Amygdala (tissue), 56 donors: ENCODE measurements around the gene SGCD.

Experiments
- DNase-seq, 56 donors: peaks; one replicate each; lab custom pipeline; 2025; lab: John Stamatoyannopoulos, UW

SGCD gene

DNA sequence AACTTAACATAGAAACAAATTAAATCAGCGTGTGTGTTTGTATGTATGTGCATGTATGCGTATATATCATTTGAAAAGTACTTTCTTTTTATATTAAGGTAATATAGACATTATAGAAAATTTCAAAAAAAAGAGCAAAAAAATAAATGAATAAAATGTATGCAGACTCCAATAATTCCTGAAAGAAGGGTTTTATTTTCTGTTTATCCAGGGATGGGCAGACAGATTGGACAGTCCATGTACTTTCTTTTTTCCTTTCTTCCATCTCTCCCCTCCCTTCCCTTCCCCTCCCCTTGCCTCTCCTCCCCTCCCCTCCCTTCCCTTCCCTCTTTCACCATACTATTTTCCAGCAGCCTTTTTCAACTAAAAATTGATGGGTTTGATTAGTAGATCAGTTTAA lies 123.8 kb downstream of the SGCD start:
- DNase-seq, result no peak

DNA sequence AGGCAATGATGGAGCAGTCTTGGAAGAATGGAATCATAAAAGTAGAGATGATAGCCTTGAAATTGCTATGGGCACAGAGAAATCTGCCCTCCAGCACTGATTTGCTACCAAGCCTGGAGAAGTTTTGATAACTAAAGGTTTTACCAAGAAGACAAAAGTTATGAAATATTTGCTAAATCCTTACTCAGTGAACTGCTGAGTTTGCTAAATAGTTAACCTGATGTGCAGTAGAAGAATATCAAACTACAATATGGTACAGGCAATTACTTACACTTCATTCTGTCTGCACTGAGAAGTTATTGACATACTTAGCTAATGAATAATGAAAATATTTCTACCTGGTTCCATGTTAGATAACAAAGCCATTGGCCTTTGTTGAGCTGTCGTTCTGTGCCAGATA lies 124.5 kb downstream of the SGCD start:
- DNase-seq, result no peak

DNA sequence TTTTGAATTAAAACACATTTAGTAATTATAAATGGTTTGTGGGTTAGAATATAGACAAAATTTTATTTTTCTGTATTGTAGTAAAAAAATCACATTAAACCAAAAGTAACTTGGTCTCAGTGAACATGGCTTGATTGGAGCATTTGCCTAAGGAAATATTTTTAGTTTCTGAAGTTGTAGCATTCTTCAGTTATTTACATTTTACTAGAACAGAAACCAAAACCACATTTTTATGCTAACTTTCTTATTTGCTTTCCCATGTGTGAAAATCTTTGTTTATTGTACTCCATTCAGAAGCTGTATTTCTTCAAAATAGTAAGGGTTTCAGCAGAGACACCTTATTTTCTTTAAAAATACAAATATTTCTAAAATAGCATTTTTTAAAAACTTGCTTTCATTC lies 129.9 kb downstream of the SGCD start:
- no peak for DNase-seq

DNA sequence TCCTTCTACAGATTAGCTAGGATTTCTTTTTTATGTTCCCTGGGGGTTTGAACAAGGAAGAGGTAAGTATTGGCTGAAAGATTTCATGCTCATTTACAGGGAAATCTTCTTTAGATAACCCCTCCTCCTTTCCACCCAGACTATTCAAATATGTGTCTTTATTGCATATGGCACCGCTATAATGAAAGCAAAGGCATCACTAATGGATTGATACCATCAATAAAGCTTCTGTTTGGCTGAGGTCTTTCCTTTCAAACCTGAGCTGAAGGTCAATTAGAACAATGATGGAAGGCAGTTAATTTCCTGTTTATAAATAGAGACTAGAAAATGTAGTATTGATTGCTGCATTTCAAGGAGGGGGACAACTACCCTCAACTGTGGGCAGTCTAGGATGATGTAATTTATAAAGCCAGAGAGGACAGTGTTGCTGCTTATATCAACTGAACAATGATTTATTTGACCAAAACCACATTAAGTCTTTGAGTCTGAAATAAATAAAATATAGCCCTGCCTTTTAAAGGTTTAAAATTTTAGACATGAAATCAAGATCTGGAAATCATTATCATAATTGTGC lies 132.9 kb downstream of the SGCD start:
- no peak for DNase-seq

DNA sequence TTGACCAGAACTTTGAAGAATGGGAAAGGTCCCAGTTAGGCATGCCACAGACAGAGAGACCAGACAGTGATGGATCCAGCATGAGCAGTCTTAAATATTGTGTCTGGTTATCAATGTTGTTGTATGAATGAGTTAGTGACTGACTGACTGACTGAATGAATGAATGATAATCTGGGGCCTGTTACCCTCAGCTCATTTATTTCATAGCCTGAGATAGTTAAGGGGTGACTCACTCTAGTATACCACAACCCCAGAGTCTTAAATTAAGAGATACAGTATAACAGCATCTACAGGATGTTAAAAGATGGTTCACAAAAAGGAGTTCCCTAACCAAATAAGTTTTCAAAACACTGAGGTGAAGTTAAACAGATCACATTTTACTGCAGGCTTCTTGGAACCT lies 133.5 kb downstream of the SGCD start:
- no peak for DNase-seq

DNA sequence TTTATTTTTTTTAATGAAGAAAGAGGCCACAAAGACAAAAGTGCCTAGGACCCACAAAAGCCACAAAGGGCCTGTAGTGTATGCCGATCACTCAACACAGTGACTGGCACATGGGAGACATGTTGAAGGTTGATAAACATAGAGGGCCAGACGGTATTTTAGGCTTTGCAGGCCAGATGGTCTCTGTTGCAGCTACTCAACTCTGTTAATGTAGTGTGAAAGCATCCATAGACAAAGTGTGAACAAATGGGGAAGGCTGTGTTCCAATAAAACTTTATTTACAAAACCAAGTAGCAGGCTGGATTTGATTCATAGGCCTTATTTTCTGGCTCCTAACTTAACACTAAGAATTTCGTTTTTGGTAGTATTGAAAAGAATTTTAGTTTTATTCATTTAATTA lies 139.9 kb downstream of the SGCD start:
- no peak for DNase-seq

DNA sequence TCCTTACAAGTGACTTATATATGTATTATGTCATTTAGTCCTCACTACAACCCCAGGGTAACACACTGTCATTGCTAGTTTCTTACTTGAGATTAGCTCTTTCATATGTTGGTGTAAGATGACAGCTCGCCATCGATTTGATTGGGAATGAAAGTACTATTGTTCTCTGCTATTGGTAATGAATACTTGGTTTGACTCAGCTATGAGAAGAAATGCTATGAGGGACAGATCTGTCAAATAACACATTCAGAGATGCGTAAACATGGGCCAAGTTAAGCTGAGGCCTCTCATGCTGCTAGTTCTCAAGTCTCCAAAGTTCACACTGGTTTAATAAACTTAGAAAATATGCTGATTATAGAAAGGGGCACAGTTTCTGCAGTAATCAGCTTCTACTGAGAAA lies 142.7 kb downstream of the SGCD start:
- no peak for DNase-seq

DNA sequence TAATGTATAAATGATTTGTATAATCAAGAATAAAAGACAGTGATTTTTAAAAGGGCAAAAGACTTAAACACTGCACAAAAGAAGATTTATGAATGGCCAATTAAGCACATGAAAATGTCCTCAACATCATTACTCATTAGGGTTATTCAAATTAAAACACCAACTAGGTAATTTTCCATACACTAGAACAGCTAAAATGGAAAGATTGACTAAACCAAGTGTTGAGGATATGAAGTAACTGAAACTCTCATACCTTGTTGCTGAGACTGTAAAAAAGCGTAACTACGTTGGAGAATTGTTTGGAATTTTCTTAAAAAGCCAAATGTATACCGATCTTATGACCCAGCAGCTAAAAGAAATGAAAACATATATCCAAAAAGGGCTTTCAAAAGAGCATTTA lies 144.9 kb downstream of the SGCD start:
- DNase-seq, result no peak

DNA sequence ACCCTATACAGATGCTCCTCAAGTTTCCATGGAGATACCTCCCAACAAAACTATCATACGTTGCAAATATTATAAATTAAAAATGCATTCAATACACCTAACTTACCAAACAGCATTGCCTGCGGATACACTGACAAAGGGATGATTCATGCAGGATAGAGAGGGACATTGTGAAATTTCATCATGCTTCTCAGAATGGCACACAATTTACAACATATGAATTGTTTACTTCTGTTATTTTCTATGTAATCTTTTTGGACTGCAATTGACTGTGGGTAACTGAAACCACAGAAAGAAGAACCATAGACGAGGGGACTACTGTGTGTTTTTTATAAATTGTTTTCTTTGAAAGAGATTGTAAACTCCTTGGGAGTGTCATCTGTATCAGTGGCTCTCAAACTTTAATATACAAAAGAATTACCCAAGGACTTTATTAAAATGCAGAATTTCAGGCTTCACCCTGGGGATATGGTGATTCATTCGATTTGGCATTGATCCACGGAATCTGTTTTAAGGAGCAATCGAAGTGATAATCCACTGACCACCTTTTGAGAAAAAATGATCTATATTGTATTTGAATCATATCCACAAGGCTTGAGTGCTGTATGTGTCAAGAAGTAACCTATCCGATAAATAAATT lies 146.4 kb downstream of the SGCD start:
- DNase-seq, result no peak

DNA sequence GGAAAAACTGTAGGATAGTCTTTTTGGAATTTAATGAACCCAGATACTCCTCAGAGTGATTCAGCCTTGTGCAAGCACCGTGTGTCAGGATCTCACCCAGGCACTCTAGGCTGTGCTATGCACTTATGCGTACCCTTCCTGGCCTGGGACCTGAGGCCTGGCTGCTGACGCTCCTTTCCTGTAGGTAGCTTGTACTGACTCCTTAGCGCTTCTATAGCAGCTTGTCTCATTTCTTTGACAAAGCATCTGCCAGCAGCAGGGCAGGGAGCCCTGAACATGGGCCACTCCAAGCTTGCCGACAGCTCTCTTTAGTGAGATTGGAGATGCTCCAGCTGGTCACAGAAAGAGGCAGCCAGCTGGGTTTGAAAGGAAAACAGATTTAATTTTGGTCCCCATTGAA lies 147.3 kb downstream of the SGCD start:
- DNase-seq, result peak in 49 of 56 donors; percentile 4 to 80 (median 35)

DNA sequence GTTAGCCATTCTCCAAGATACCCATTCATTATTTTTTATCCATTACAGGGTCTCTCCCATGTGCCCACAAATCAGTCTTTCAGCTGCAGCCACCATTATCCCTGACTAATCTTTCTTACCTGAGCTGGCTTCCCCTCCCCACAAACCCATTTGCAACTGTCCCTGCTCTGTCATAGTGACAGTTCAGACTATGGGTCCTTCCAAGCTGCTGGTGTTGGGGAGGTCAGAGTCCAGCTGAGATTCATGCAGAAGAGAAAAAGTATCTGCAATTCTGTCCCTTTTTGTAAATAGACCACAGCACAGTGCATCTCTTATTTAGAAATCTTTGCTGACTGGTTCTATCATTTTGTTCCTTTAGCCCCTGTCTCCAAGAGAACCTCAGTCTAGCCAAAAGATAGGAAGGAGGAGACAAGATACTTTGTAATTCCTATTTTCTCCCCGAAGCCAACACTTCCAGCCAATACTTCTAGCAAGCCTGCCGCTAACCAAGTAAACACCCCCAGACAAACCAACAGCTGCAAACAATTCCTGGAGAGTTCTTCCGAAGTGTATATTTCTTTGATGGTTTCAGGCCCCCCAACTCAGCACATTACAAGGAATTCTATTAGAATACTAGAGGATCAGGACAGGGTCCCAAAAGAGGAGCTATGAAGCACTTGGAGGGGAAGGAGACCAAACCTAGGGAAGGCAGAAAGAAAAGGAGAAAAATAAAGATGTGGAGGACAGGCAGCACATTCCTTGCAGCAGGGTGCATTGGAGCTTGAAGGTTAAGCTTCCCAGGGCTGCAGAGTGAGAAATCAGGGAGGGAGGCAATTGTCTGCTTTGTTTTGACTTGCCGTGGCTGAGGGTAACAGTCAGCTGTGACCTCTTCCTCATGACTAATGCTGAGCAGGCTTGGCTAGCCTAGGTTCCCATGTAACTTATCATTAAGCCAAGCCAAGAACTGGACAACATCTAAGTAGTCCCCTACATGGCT lies 148.5 kb downstream of the SGCD start:
- DNase-seq, result peak in 9 of 56 donors; percentile 2 to 24 (median 9)

DNA sequence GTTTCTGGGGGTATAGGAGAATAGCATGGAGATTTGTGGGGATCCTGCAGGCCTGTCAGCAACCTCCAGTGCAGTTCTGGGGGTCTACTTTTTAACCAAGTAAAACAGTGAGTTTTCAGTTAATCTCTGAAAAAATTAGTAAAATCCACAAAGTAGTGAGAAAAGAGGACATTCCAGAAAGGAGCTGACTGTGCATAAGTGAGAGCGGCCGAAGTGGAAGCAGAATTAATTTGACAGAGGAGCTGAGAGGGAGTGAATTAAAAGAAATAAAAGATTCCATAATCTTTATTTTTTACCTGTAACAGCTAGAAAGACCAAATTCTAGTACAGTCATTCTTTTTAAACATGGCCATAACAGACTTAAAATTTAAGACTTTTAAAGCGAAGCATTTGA lies 149.2 kb downstream of the SGCD start:
- no peak for DNase-seq

DNA sequence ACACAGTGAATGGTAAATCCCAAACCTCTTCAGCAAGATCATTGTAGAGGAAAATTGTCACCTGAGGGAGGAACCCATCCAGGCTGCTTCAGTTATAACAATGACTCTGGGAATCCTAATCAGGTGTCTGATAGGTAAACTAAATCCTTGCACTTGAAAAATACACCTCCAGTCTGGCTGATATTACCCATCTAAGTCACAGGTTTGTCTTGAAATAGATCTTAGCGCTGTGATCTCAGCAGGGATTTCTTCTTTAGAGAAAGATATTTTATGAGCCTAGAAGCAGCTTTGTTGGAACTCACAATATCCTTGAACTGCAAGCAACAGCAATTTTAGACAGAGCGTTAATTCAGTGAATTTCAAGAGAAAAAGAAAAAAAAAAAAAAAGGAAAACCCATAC lies 149.7 kb downstream of the SGCD start:
- DNase-seq, result no peak

DNA sequence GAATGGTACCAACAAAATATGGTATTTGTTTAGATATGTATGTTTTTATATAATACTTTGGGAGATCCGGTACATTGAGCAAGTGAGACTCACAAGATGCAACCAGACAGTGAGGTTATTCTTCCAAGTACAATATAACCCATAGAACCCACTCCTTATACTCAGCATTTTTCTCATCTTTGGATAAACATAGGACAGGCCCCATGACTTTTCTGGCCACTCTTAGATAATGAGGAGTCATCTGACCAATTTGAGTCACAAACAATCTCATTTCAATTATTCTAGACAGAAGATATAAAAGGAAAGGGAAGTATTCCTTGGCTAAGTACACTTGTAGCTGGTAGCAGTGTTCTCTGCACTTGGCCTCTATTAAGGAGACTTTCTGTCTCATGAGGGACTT lies 150.2 kb downstream of the SGCD start:
- DNase-seq, result no peak

DNA sequence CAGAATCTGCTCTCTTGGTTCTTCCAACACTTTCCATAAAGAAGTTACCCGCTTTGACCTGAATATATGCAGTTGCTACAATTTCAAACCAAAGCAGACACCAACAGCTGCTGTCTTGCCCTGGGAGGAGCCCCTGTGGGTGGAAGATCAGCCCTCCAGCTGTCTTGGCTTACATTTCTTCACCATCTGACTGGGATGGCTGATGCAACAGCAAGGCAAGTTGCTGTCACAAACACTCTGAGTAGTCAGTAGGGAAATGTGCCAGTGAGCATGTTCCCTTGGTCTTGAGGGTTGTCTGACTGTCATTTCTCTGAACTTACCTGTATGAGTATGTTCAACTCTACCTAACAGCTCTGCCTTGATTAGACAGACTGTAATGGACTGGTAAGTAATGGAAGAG lies 152.9 kb downstream of the SGCD start:
- no peak for DNase-seq

DNA sequence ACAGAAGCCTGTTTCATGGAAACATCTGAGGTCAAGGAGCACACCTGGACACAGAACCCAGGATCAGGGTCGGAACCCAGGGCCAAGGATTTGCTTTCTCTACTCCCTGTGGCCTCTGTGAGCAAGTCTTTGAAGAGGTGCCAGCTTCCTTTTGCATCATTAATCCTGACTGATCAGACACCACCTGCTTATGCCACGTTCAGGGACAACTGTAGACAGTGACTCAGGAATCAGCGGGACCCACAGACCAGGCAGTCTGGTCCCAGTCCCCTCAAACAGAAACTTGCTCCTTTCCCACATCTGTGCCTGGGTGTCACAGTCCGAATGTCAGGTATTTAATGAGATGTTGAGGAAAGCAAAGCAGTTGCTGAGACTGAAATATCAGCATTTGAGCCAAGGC lies 154.8 kb downstream of the SGCD start:
- no peak for DNase-seq

DNA sequence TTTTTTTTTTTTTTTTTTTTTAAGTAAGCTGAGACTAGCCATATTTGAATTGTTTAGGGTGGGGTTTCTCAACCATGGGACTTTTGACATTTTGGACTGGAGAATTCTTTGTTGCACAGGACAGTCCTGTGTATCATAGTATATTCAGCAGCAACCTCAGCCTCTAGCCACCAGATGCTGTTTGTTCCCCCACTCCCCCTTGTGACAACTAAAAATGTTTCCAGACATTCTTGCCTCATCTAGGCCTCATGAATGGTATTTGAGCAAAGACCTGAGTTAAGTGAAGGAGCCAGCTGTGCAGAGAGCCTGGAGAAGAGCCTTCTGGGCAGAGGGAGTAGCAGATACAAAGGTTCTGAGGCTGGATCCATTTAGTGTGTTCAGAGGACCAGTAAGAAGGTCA lies 155.9 kb downstream of the SGCD start:
- no peak for DNase-seq

DNA sequence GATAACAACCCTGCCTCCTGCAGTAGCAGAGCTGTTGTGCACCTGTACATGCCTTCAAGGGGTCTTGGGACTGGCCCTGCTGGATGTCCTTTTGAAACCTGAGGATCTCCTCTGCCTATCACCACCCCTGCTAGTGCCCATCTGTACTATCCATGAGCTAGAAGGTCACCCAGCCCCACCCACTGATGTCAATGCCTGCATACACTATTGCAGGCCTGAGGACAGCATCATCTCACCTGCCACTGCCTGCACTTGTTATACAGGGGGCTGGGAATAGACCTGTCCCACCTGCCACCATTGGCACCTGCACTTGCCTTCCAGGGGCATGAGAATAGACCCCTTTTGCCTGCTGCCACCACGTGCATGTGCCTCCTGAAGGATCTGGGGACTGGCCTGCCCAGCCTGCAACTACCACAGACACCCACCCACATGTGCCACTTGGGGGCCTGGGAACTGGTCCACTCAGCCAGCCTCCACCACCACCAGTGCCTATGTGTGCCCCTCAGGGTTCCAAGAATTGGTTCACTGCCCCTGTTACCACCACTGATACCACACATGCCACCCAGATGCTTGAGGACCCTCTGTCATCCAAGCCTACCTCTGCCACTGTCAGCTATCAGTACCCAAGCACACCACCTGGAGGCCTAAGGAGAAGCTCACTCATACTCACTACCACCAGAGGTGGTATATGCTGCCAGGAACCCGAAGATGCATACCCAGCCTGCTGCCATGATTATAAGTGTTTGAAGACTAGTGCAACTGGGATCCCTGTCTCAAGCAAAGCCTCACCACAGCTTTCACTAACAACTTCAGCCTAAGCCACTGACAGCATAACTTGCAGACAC lies 159.7 kb downstream of the SGCD start:
- no peak for DNase-seq

DNA sequence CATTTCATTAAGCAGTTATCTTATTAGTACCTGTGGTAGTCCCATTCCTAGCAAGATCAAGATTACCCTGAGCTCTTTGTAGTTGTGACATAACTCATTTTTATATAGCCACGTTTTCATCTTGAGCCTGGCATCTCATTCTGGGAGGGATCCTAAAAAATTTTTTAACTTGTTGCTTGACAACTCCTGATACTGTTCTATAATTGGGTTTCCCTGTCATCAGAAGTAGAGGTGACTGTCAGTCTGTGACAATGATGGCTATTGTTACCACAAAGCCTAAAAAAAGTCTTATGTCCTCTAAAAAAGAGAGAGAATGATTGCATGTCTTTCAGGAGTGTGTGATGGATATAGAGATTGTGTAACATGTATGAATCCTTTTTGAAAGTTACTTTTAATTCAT lies 164.8 kb downstream of the SGCD start:
- no peak for DNase-seq

DNA sequence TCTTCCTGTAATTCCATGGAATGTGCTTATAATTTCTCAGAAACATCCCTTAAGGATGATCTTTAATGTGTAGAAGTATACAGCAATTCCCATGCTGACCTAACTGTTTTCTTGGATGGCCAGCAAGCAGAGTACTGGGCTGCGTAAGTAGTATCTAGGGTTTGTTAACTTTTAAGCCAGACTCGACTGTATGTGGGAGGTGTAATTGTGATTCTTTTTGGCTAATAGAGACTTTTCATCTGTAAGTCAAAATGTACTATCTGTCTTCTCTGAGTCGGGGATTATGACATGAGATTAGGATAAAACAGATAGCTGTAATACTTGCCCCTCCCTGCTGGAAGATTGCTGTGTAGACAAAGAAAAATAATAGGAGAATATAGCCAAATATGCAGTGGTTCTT lies 169.3 kb downstream of the SGCD start:
- no peak for DNase-seq

DNA sequence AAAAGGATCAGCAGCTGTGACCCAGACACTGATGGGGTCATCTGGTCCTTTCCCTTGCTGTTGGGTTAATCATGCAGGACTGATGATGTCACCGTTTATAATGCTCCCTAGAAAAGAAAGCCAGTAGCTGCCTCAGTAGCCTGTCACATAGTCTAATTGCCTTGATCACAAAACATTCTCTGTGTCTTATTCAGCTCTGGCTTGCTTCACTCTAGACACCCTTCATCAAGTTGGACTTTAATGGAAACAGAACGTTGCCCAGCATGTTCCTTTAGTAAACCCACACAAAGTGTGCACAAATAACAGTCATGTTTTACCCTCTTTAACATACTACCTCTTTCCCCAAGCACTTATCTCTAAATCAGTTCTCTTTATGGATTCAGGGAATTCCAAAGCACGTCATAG lies 170.8 kb downstream of the SGCD start:
- peak in 9 of 56 donors; percentile 2 to 44 (median 15) for DNase-seq
